ENCODE measurements around the gene PTPRJ.

DNA sequence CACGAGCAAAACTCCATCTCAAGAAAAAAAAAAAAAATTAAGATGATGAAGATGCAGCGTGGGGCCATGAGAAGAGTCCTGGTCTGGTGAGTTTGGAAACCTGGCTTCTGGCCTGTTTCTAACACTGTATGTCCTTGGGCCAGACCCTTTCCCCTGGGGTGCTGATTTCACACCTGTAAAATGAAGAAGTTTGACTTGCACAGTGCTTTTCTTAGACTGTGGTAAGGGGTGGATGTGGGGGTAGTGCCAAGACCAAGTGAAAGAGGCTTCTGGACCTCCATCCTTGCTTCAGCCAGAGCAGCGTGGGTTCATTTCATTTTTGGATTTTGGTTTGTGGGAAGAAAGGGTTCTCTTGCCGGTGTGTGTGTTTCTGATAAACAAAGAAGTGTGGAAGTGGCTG, 42.1 kb downstream of the PTPRJ start:
- TF ChIP-seq, protein P1, sequence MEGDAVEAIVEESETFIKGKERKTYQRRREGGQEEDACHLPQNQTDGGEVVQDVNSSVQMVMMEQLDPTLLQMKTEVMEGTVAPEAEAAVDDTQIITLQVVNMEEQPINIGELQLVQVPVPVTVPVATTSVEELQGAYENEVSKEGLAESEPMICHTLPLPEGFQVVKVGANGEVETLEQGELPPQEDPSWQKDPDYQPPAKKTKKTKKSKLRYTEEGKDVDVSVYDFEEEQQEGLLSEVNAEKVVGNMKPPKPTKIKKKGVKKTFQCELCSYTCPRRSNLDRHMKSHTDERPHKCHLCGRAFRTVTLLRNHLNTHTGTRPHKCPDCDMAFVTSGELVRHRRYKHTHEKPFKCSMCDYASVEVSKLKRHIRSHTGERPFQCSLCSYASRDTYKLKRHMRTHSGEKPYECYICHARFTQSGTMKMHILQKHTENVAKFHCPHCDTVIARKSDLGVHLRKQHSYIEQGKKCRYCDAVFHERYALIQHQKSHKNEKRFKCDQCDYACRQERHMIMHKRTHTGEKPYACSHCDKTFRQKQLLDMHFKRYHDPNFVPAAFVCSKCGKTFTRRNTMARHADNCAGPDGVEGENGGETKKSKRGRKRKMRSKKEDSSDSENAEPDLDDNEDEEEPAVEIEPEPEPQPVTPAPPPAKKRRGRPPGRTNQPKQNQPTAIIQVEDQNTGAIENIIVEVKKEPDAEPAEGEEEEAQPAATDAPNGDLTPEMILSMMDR (conservative IDR thresholded peaks at IDR 0.05), result no peak
- no peak for TF ChIP-seq EZH2 (IDR thresholded peaks at IDR 0.05; ENCODE audit: low read depth)

Data from PC-9 (cell line).